GM10266 (cell line): ENCODE measurements around the gene HMOX1.

ENCODE experiments used
- DNase-seq: peaks from one replicate; pipeline ENCODE4 v3.0.0; 2012; ENCODE audit errors: extremely low spot score
- TF ChIP-seq, protein P1 (sequence below): IDR thresholded peaks from 2 replicates; pipeline ENCODE4 v1.5.1; 2012; ENCODE audit warnings: mild to moderate bottlenecking, low read depth; ENCODE audit not compliant: control insufficient read depth, insufficient read depth; ENCODE audit errors: missing control alignments

HMOX1 gene

GRCh38 chr22:35425971-35426800, 45.3 kb downstream of the HMOX1 start:
- TF ChIP-seq, protein P1, sequence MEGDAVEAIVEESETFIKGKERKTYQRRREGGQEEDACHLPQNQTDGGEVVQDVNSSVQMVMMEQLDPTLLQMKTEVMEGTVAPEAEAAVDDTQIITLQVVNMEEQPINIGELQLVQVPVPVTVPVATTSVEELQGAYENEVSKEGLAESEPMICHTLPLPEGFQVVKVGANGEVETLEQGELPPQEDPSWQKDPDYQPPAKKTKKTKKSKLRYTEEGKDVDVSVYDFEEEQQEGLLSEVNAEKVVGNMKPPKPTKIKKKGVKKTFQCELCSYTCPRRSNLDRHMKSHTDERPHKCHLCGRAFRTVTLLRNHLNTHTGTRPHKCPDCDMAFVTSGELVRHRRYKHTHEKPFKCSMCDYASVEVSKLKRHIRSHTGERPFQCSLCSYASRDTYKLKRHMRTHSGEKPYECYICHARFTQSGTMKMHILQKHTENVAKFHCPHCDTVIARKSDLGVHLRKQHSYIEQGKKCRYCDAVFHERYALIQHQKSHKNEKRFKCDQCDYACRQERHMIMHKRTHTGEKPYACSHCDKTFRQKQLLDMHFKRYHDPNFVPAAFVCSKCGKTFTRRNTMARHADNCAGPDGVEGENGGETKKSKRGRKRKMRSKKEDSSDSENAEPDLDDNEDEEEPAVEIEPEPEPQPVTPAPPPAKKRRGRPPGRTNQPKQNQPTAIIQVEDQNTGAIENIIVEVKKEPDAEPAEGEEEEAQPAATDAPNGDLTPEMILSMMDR, result no peak
- DNase-seq, result no peak

DNA sequence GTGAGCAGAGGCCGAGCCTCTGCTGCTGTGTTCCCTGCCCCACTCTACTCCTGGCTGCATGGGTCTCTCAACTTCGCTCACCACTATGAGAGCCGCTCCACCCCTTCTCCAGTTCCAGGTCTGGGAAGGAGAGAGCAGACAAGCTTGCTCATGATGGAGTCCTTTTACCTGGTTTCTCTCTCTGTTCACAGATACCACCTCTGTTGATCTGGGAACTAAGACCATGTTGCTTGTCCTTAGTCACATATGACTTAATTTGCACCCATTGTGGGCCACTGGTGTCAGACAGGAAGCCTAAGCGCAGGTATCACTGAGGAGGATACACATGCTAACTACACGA, 45.9 kb downstream of the HMOX1 start:
- no peak for DNase-seq
- TF ChIP-seq, protein P1, result no peak

DNA sequence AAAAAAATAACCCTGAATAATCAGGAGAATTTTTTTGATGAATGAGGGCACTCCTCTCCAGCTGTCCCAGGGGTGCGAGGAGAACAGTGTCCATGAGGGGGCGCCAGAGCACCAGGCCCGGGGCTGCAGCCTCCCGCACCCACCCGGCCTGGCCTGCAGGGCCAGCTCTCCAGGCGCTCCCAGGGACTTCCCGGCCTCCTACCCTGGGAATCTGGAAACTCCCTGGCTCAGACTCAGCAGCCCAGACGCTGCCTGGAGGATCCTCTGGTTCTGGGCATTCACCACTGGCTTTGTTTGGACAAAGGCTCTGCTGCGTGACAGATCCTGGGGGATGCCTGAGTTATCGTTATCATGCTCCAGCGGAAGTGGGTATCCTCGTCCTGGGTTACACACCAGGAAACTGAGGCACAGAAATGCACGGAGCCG, 50.0 kb downstream of the HMOX1 start:
- TF ChIP-seq, protein P1, result peak; percentile 64
- peak; percentile 49 for DNase-seq

DNA sequence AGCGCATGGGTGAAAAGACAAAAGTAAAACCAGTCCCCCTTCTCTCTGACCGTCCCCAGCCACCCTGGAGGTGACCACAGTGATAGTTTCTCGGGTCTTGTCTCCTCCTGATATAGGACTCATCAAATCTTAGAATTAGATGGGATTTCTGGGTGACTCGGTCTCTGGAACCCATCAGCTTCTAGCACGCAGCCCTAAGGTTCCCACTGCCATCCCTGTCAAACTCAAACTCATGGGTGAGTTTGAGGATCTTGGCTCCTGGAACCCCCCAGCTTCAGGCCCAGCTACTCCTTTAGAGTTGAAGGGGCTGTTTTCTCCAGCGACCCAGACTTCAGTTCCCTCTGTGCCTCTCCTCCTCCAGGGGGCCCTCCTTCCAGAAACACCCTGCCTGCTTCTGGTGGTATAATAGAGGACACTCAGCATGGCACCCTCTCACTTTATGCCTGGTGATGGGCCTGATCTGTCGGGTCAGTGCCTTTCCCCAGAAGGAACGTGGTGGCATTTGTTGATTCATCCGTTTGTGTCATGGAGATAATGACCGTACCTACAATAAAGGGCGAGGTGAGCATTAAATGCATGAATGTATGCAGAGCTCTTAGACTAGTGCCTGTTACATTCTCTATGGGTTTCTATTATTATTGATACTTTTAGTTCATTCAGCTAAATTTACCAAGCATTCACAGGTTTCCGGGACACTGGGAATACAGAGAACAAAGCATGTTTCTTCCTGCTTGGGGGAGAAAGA, 50.8 kb downstream of the HMOX1 start:
- DNase-seq, result no peak
- TF ChIP-seq, protein P1, result no peak

DNA sequence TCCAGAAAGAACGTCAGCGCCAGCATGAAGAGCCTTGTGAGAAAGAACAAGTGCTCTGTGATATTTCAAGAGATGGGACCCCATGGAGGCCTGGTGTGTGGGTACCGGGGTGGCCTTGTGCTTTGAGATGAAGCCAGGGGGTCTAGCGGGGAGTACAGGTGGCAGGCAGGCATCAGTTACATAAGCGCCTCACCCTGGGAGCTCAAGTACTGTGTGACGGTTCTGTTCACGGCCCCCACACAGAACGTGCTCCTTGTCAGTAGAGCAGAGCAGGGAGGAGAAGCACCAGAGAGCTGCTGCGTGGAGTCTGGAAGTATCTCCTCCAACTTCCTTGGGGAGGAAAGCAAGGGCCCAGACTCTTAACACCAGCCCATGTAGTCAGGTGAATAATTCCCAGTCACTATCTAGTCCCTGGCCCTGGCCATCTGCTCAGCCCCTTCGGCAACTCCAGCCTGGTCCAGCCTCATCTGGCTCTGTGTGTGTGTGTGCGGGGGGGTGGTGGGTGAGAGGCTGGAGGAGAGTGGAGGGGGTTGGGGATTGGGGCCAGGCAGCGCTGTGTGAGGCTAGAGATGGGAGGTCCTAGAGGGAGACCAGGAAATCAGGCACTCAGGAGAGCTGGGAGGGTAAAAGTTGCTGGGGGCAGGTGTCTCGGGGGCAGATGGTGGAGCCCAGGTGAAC, 51.5 kb downstream of the HMOX1 start:
- no peak for DNase-seq
- TF ChIP-seq, protein P1, result no peak

- no peak for DNase-seq
- TF ChIP-seq, protein P1, result no peak
Measured at GRCh38 chr22:35434061-35434710, 53.3 kb downstream of the HMOX1 start.
